IMR-90 (cell line): Measurements from ENCODE around the gene TRDMT1. TPM values are rescaled to one million over a fixed set of nuclear protein-coding genes. Genes with fewer than 3 reads are reported as not detected.

Source experiments
- ATAC-seq: fragments of 200-7000 bp; cut with Tn5 transposase; 2 replicates; pipeline ENCODE4 v1.9.1; 2020; ENCODE audit warnings: low read depth, mild to moderate bottlenecking, moderate library complexity
- BruUV-seq: library from RNA; stranded (reverse); fragments of 400-500 nt; replicated peaks from 2 replicates; lab custom pipeline; 2021; lab: Mats Ljungman, UMichigan
- CTCF ChIA-PET: fragments of 300-600 bp; formaldehyde crosslinking; extraction: SDS; loops from one replicate; lab custom pipeline; 2021; ENCODE audit warnings: antibody characterized with exemption; lab: Yijun Ruan, JAX
- POLR2A ChIA-PET: fragments of 300-600 bp; sonication (Branson Sonifier 250); formaldehyde crosslinking; loops from one replicate; lab custom pipeline; 2022; ENCODE audit warnings: antibody characterized with exemption; ENCODE audit not compliant: unreplicated experiment; lab: Charles Lee
- DNase-seq: peaks from one replicate; pipeline ENCODE4 v3.0.0; 2013
- H2AFZ ChIP-seq: replicated peaks from 2 replicates; pipeline ENCODE3; 2013; ENCODE audit warnings: low read length, mild to moderate bottlenecking; ENCODE audit not compliant: poor library complexity
- H2AK5ac ChIP-seq: 2 replicates; pipeline ENCODE4 v1.6.1; 2013; ENCODE audit warnings: low read depth, low read length, inconsistent platforms
- H2AK9ac ChIP-seq: replicated peaks from 2 replicates; pipeline ENCODE3; 2013; ENCODE audit warnings: mild to moderate bottlenecking, low read depth, low read length, moderate library complexity; ENCODE audit not compliant: poor library complexity
- H2BK120ac ChIP-seq: 2 replicates; pipeline ENCODE4 v1.6.1; 2013; ENCODE audit warnings: low read depth, low read length, inconsistent platforms
- H2BK15ac ChIP-seq: 3 replicates; pipeline ENCODE4 v1.6.1; 2013; ENCODE audit warnings: low read depth, low read length, inconsistent platforms
- H2BK20ac ChIP-seq: 2 replicates; pipeline ENCODE4 v1.6.1; 2013; ENCODE audit warnings: low read depth, mild to moderate bottlenecking, inconsistent platforms, low read length, moderate library complexity
- H2BK5ac ChIP-seq: 2 replicates; pipeline ENCODE4 v1.6.1; 2013; ENCODE audit warnings: mild to moderate bottlenecking, low read depth, low read length, inconsistent platforms; ENCODE audit not compliant: poor library complexity, severe bottlenecking
- H3K14ac ChIP-seq: replicated peaks from 2 replicates; pipeline ENCODE4 v1.6.1; 2013; ENCODE audit warnings: low read depth, low read length, inconsistent platforms
- H3K18ac ChIP-seq: 2 replicates; pipeline ENCODE4 v1.6.1; 2013; ENCODE audit warnings: low read depth, low read length, control low read depth
- H3K23ac ChIP-seq: 2 replicates; pipeline ENCODE4 v1.6.1; 2013; ENCODE audit warnings: low read depth, low read length, inconsistent platforms
- H3K27ac ChIP-seq: 2 replicates; pipeline ENCODE4 v1.5.1; 2013; ENCODE audit warnings: mild to moderate bottlenecking, control low read depth, low read length; ENCODE audit not compliant: insufficient read depth
- H3K27me3 ChIP-seq: 2 replicates; pipeline ENCODE4 v1.6.1; 2013; ENCODE audit warnings: low read length; ENCODE audit not compliant: control insufficient read depth, insufficient read depth
- H3K36me3 ChIP-seq: 2 replicates; pipeline ENCODE4 v1.6.1; 2013; ENCODE audit warnings: low read length, mixed read lengths; ENCODE audit not compliant: control insufficient read depth, insufficient read depth
- H3K4ac ChIP-seq: 2 replicates; pipeline ENCODE4 v1.6.1; 2013; ENCODE audit warnings: low read depth, low read length, inconsistent platforms
- H3K4me1 ChIP-seq: 2 replicates; pipeline ENCODE4 v1.6.1; 2013; ENCODE audit warnings: low read length, mixed read lengths; ENCODE audit not compliant: control insufficient read depth, insufficient read depth
- H3K4me2 ChIP-seq: 2 replicates; pipeline ENCODE4 v1.6.1; 2013; ENCODE audit warnings: low read depth, mild to moderate bottlenecking, control low read depth, low read length, moderate library complexity
- H3K4me3 ChIP-seq: 2 replicates; pipeline ENCODE4 v1.5.1; 2013; ENCODE audit warnings: low read depth, mild to moderate bottlenecking, control low read depth, low read length, moderate library complexity; ENCODE audit not compliant: insufficient read depth
- H3K56ac ChIP-seq: 2 replicates; pipeline ENCODE4 v1.6.1; 2013; ENCODE audit warnings: low read length, inconsistent platforms; ENCODE audit not compliant: insufficient read depth; ENCODE audit errors: extremely low read depth
- H3K79me1 ChIP-seq, 2 experiments: 2 replicates each; pipeline ENCODE4 v1.6.1; 2013; ENCODE audit warnings: low read length in 2 of 2, inconsistent platforms in 1 of 2, low read depth in 1 of 2
- H3K9ac ChIP-seq: 2 replicates; pipeline ENCODE4 v1.6.1; 2013; ENCODE audit warnings: low read depth, low read length, control low read depth
- H3K9me1 ChIP-seq: 2 replicates; pipeline ENCODE4 v1.6.1; 2013; ENCODE audit warnings: low read length, inconsistent platforms; ENCODE audit not compliant: insufficient read depth
- H3K9me3 ChIP-seq: 2 replicates; pipeline ENCODE4 v1.6.1; 2013; ENCODE audit warnings: low read length; ENCODE audit not compliant: control insufficient read depth, insufficient read depth
- H4K20me1 ChIP-seq: 2 replicates; pipeline ENCODE4 v1.6.1; 2013; ENCODE audit warnings: low read length, inconsistent platforms; ENCODE audit not compliant: insufficient read depth
- H4K5ac ChIP-seq: 2 replicates; pipeline ENCODE4 v1.6.1; 2013; ENCODE audit warnings: mild to moderate bottlenecking, low read depth, low read length, control low read depth
- H4K8ac ChIP-seq, 2 experiments: 2 replicates each; pipeline ENCODE4 v1.6.1; 2013; ENCODE audit warnings: low read depth in 2 of 2, low read length in 2 of 2, control low read depth in 1 of 2, inconsistent platforms in 1 of 2
- H4K91ac ChIP-seq: 2 replicates; pipeline ENCODE4 v1.6.1; 2013; ENCODE audit warnings: low read depth, low read length, inconsistent platforms; ENCODE audit not compliant: insufficient read depth
- CHD1 ChIP-seq: IDR thresholded peaks from 2 replicates; pipeline ENCODE4 v1.6.1; 2012; ENCODE audit warnings: low read depth, low read length, improper control_type of control experiment
- POLR2A ChIP-seq: IDR thresholded peaks from 2 replicates; pipeline ENCODE4 v1.6.1; 2012; ENCODE audit warnings: mild to moderate bottlenecking, low read depth, low read length
- RAD21 ChIP-seq: IDR thresholded peaks from 2 replicates; pipeline ENCODE4 v1.6.1; 2012; ENCODE audit warnings: low read length, improper control_type of control experiment
- RCOR1 ChIP-seq: IDR thresholded peaks from 2 replicates; pipeline ENCODE4 v1.6.1; 2012; ENCODE audit warnings: mild to moderate bottlenecking, low read length, improper control_type of control experiment; ENCODE audit not compliant: insufficient replicate concordance
- USF2 ChIP-seq: fragments of 150-350 bp; IDR thresholded peaks from 2 replicates; pipeline ENCODE4 v1.6.1; 2017; ENCODE audit warnings: mild to moderate bottlenecking, antibody characterized with exemption, low read length, low read depth
- WGBS, 2 experiments: methylation state at CpG; one replicate each; pipeline versions ENCODE4 v1.1.5 to v1.1.7; 2013; ENCODE audit warnings: missing lambda C conversion rate in 2 of 2; ENCODE audit not compliant: insufficient read length in 1 of 2; ENCODE audit errors: extremely low coverage in 2 of 2; 5-methylcytosine and 5-hydroxymethylcytosine counted together
- dilution Hi-C: fragments of 300-500 bp; cut with HindIII; formaldehyde crosslinking; loops from one replicate; pipeline ENCODE4 v1.14.3; 2018; ENCODE audit warnings: low sequenced_read_pairs; ENCODE audit not compliant: unreplicated experiment
- in situ Hi-C: fragments of 300-500 bp; cut with MboI; formaldehyde crosslinking; loops from 3 replicates; pipeline ENCODE4 v1.14.3; 2019; ENCODE audit warnings: low sequenced_read_pairs, inconsistent platforms, mixed read lengths
- intact Hi-C: fragments of 100-400 bp; cut with micrococcal nuclease; formaldehyde crosslinking; loops from 2 replicates; pipeline ENCODE4 v1.10.0; 2022
- polyA plus RNA-seq, 3 experiments: library from polyadenylated mRNA; depleted of rRNA; stranded (reverse); fragments of >200 nt; gene quantifications; 2 replicates each; pipeline ENCODE4 v1.2.3, GENCODE V29; 2012; ENCODE audit warnings: low replicate concordance in 1 of 3
- total RNA-seq: library from RNA; depleted of rRNA; stranded (reverse); fragments of >200 nt; gene quantifications from 2 replicates; pipeline ENCODE4 v1.2.3, GENCODE V29; 2012

Gene TRDMT1
- total and polyA plus RNA-seq, 2 of the 4 experiments (the other 2 are of a cell fraction): 2.1 to 4.7 TPM

- intact Hi-C loops: loop anchor here (1.0 to 5.0 kb wide), 7 partner anchors 15 to 387 kb away; partner anchors contain the start of gene TRDMT1
- no CpG with 5 or more reads among the region's 43 CpGs for WGBS, 2 experiments
- CTCF ChIA-PET: interaction anchor here (1.3 to 1.4 kb wide), 2 partner anchors 18 to 24 kb away, joined by 4 to 8 read pairs; no protein-coding TSS in a partner anchor
Measured at GRCh38 chr10:17229967-17230682, 28.7 kb upstream of the TRDMT1 start.

More at GRCh38 chr10:17229967-17230682, 28.7 kb upstream of the TRDMT1 start:
- Histone ChIP-seq H3K36me3 (peaks cover 47% of the 10 kb centered on the region), H3K14ac (peak overlapping the region; percentile 97), H2BK5ac (peak overlapping the region; percentile 89), H3K4me1 (peaks cover 18% of the 10 kb centered on the region), H3K9me1 (peaks cover 11% of the 10 kb centered on the region), H3K27ac (peak overlapping the region; percentile 91), H4K20me1 (peaks cover 60% of the 10 kb centered on the region), H3K9me3 (no peaks in the 10 kb centered on the region), H3K4me3 (peak overlapping the region; percentile 87), H2BK120ac (peak overlapping the region; percentile 35), H4K8ac (peak overlapping the region; percentile 55 to 81; a peak in 3 of 4 replicates), H3K79me1 (peaks cover 29 to 51% of the 10 kb centered on the region in 2 experiments), H3K4ac (peak overlapping the region; percentile 95), H3K4me2 (peak overlapping the region; percentile 38; the same call in 1 of the 2 replicates), H3K56ac (peak overlapping the region; percentile 95), H3K18ac (peak overlapping the region; percentile 43), H4K91ac (peak overlapping the region; percentile 82), H3K9ac (peak overlapping the region; percentile 97), H2AFZ (peak overlapping the region; percentile 60), H3K27me3 (no peaks in the 10 kb centered on the region), H2BK20ac (no peak overlapping the region), H2AK5ac (peak overlapping the region; percentile 85), H2AK9ac (peak overlapping the region; percentile 96), H3K23ac (peak overlapping the region; percentile 87), H4K5ac (peak overlapping the region; percentile 9; the same call in 1 of the 2 replicates), H2BK15ac (no peak overlapping the region)
- peak; percentile 55 for DNase-seq
- no TSS peak for BruUV-seq
- in situ Hi-C loops (loop anchor here (5.0 kb wide), 1 partner anchor 203 kb away; no protein-coding TSS in a partner anchor), dilution Hi-C loops (no loop called here)
- peak; percentile 17 for ATAC-seq
- POLR2A ChIA-PET: interaction anchor here (0.5 to 3.5 kb wide), 19 partner anchors 8 to 1996 kb away, joined by 3 to 25 read pairs (median 4); no protein-coding TSS in a partner anchor
- TF ChIP-seq POLR2A: peak; percentile 43
- TF ChIP-seq RCOR1: no peak
- peak; percentile 1; the same call in 1 of the 2 replicates for TF ChIP-seq RAD21
- peak; percentile 96 for TF ChIP-seq CHD1
- 0 out of 2 replicates have a peak, but pooled peaks have one; percentile 2 for TF ChIP-seq USF2
